ENCODE results near the gene SLC24A4.

The SLC24A4 gene

DNA sequence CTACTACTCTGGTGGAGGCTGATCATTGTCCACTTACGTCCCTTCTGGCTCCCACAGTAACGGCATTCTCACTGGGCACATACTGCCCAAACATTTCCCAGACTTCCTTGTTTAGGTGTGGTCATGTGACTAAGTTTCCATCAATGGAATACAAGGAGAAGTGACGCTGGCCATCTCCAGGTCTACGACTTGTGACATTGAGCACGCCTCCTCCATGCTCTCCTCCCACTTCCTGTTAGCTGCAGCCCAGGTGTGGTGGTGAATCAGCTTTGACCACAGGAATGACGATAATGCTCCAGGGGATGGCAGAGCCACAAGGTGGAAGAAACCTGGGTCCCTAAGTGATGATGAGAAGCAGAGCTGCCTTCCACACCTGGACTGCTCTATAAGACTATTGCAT is 6.0 kb upstream of the SLC24A4 start:
- no peak for FAIRE-seq

DNA sequence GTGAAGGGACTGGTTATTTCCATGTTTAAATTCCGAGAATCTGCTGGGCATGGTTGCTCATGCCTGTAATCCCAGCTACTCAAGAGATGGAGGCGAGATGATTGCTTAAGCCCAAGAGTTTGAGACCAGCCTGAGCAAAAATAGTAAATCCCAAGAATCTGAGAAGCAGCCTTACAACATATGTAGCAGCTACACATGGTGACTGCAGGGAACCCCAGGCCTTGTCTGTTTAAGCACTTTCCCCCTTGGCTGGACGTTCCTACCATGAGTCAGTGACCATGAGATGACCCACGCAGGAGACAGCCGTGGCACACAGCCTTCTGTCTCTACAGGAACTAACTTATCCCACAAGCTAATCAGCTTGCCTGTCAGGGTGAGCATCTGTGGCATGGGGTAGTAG is 5.5 kb upstream of the SLC24A4 start:
- no peak for FAIRE-seq

DNA sequence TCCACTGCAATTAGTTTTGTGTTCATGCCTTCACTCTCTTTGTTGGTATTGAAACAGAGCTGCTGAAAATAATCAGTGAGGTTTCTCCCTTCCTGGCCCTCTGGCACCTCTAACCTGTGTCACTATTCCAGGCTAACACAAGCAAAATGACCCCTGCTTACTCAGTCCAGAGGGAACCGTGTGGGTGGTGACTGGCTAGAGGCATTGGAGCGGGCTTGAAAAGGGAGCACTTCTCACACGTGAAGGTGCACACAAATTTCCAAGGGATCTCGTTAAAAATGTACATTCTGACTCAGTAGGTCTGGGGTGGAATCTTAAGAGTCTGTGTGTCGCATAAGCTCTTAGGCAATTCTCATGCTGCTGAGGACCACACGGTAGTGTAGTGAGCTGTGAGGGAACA is 1.3 kb upstream of the SLC24A4 start:
- FAIRE-seq = no peak

DNA sequence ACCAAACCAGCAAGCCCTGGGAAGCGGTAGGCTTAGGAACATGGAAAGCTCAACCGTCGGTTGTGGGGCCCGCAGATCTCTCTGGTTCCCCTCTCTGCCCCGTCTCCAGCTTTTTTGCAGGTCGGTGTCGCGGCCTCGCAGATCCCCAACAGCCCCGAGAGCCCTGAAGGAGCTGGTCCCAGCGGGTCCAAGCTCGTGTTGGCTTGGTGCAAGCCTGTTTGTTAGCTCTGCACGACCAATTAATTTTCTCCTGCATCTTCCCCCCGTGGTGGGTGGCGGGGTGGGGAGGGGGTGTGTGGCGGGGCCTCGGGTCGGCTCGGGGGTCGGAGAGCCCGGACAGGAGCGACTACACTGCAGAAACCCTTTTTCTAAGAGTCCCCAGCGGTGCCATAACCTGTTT is 449 bp upstream of the SLC24A4 start:
- FAIRE-seq = no peak

DNA sequence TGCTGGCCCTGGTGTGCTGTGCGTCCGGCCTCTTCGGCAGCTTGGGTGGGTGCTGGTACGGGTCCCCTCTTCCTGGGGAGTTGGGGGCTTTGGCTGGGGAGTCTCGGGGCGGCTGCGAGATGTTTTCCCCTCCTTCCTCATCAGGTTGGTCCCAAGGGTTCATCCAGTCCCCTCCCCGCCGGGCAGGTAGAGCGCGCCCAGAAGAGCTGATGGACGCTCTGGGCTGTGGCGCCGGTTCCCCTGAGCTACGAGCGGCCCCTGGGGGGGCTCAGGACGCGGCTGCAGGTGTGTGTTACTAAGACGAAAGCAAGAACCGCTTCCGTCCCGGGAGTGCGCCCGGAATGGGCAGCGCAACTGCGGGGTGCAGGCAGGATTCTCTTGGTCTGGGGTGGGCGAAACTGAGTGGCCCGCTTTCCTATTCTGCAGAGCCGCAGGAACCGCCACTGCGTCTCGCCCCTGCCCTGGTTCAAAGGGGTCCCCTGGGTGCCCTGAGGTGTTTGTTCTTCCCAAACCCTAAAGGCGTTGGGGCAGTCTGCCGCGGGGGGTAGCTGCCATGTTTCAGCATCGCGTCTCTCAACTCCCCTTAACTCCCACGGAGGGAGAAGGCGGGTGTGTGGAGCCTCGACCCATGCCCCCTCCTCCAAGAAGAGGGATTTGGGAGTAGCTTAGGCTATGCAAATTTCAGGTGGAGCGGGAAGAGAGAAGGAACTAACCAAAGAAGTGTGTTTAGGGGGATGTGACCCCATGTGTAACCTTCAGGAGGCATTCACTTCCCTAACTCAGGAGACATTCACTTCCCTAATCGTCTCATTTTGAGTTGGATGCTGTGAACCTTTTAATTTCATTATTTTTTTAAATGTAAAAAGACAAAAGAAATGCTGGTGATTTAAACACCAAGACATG is 1.2 kb downstream of the SLC24A4 start:
- FAIRE-seq = no peak

DNA sequence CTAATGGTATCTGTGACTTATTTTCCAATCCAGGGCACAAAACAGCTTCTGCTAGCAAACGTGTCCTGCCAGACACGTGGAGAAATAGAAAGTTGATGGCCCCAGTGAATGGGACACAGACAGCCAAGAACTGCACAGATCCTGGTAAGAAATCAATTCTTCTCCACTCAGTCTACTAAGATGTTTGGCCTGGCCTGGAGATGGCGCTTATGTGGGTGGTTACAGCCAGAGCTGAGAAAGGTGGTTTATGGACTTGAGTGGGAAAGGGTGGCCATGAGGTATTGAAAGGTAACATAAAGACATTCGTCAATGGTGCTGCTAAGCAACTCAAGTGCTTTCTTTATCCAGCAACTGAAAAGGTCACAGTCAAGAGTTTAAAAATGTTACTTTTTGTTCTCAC is 2.9 kb downstream of the SLC24A4 start:
- no peak for FAIRE-seq

DNA sequence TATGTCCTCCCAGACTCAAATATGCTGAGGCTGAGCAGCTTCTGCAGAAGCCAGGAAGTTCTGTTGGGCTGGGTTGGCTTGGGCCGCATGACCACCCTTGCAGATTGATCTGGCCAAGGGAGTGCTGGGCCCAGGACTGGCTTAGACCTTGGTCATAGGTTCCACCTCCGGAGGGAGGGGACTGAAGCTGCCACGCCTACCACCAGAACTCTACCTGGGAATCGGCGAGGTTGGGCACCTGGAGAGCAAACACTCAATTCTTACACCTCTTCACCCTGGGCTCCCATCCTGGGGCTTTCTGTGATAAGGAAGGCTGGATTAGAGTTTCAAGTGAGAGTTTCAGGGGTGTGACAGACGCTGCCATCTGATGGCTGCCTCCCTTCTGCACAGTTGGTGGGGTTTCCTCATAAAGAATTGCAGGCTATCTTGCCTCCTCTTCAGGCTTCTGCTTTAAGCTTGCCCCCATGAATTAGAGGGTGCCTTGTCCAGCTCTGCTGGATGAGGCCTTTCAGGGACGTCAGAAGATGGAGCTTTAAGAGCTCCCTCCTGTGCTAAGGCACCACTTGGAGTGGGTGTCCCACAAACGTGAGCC is 5.8 kb downstream of the SLC24A4 start:
- no peak for FAIRE-seq

DNA sequence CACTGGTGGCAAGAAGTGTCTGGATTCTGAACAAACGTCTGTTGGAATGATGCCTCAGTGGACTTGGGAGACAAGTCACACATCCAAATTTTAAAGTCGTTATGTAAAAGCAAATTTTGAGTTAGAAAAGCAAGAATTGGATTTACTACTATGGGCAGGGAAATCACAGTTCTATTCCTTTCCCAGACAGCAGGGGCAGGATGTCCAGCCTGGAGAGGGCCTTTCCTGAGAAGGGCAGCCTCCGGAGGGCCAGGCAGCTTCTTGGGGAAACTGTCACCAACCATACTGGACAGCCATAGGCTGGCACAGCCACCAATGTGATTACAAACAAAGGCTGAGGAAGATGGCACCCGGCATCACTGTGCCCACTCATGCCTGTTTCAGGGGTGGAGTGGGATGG is 11.1 kb downstream of the SLC24A4 start:
- no peak for FAIRE-seq

DNA sequence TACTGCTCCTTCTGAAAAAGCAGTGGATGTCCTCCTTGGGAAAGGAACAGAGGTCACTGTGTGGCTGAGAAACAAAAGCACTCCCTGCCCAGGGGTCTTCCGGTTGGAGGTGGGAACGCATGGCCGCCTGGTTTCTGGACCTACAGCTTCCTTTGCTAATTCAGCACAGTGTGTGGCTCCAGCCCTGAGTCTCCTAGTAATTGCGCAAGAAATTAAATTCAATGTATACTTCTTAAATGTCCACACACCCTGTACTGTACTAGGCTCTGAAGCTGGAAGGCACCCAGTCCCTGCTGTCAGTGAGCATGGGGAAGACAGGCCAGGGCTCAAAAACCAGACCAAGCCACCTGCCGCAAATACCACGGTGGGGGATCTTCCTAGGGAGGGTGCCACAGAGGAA is 13.4 kb downstream of the SLC24A4 start:
- no peak for FAIRE-seq

DNA sequence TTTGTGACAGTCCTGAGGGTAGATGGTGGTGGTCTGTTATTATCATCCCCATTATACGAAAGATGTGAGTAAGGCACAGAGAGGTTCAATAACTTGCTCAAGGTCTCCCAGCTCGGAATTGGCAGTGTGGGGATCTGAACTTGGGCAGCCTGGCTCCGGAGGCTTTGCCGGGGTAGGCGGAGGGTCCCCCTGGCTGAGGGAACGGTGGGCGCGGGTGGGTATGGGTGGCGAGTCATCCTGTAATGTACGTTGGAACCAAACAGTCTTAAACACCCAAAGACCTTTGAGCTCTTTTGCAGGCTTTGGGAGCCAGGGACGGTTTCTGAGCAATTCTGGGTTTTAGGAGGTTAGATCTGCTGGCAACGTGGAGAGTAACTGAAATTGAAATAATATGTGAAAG is 16.5 kb downstream of the SLC24A4 start:
- FAIRE-seq = no peak

DNA sequence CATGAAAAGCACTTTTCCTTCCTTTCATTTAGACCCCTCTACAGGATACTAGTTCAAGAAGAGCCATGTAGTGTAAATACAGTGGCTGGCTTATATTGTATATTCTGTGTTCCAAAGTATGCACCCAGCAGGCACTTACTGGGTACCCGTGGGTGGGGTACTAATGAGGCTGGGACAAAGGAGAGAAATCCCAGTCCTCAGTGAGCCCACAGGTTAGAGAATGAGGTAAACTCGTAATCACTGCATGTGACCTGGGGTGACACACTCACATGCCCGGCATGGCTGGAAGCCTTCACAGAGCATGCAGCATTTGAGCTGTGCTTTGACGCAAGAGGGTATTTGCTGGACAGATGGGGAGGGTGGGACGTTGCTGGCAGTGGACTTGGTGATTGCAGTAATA is 17.1 kb downstream of the SLC24A4 start:
- no peak for FAIRE-seq

DNA sequence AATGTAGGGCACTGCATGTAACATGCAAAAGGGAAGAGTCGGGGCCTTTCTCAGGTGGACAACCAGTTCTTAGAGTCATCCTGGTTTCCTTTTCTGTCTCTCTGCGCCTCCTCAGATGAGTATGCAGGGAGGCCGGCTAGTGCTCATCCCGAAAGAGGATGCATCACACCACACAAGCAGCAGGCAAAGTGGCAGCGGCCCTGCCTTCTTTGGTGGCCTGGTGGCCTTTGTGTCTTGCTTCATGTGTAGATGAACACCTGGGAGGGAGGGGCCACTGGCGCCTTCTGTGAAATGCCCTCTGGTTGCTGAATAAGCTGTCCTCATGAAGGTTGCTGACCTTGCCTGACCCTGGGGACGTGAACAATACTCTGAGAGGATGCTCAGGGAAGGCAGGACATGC is 18.0 kb downstream of the SLC24A4 start:
- FAIRE-seq = no peak

DNA sequence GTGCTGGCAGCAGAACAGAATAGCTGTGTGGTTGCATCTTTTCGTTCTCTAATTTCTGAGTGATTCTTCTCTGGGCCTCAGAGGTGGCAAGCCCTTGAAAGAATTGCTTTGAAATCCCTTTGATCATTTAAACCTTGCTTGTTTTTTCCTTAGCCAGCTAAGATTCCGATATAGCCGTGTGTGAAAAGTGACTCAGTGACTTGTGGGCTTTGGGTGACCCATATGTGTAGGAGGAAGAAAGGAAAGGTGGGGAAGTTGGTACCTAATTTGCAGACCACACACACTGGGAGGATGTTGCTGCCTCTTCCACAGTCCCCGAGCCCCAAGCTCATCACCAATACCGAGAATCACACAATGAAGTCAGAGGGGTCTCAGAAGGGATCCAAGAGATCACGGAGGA is 18.8 kb downstream of the SLC24A4 start:
- no peak for FAIRE-seq

DNA sequence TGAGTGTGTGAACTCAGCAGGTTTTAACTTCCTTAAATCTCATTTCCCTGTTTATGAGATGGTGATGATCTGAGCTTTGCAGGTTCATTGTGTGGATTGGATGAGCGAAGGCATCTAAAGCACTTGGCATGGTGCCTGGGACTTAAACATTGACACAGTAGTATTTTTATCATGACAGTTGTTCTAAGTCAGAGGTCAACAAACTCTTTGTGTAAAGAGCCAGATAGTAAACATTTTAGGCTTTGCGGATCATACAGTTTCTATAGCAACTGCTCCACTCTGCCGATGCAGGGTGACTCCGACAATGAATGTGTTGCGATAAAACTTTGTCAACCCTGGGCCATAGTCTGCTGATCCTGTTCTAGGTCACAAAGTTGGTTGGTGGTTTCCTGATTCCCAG is 25.2 kb downstream of the SLC24A4 start:
- no peak for FAIRE-seq

DNA sequence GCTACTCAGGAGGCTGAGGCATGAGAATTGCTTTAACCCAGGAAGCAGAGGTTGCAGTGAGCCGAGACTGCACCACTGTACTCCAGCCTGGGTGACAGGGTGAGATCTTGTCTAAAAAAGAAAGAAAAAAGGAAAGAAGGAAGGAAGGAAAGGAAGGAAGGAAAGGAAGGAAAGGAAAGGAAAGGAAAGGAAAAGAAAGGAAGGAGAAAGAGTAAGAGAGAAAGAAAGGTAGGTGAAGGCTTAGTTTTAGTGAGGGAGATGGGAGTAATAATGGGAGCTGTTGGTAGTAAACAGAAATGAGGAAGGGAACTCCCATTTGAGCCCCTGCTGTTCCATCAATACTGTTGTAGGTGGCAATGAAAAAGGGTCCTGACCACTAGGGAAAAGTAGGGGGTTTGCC is 28.8 kb downstream of the SLC24A4 start:
- no peak for FAIRE-seq

DNA sequence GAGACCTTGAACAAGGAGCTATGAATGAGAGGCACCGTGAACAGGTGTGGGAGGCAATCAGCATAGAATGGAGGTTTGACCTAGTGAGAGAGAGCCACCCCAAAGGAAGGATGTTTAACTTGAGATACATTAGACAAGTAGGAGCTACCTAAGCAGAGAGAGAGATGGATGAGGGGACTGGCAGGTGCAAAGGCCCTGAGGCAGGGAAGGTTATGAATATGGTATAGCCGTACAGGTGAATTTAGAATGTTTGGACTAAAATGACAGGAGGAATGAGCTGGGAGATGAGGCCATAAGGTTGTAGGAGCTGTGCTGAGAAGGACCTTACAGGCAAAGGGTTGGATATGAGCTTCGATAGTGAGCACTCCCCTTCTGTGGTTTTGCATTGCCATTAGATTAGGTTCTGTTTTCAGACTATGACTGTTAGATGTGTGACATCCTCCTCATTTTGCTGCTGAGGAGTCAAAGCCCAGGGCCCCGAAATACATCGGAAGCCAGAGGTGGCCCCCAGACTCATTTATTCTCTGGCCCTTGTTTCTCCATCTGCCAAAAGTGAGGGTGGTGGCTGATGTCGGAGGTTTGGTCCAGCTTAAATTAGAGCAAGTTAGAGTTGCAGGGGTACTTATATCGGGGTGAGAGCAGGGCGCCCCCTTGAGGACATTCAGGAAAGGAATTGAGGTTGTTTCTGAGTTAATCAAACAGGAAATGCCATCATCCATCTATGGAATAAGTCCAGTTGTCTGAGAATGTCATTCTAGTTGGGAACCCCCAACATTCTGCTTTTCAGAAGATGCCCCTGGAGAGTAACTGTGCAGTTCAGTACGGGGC is 29.4 kb downstream of the SLC24A4 start:
- no peak for FAIRE-seq

DNA sequence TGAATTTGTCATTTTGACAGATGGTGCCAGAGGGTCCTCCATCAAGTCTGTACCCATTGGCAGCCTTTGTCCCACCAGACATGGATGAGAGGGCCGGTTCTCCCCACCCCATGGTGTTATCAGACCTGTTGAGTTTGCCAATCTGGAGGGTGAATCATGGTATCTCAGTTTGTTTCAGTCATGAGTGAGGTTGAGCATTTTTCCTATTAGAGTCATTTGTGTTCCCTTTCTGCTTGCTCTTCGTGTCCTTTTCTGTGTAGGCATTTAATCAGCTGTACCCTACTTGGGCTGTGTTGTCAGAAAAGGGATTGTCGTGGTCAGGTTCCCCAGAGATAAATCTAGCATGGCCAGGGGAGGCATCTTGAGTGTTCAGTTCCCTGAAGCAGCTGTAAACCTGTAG is 30.5 kb downstream of the SLC24A4 start:
- FAIRE-seq = no peak

DNA sequence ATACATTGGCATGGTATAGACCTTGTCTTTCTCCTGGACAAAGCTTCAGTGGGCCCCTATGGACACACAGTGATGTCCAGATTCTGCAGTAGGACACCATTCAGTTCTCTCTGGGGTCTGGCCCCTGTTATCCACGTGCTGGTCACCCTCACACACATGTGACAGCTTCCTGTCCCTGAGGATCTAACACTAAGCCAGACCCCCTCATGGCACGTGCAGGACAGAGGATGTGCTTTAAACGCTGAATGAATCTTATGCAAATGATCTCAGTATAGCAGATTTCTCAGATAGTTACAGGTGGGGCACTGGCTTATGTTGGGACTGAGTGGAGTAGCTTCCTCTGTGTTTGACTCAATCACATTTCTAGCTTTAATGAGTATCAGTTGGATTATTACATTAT is 33.7 kb downstream of the SLC24A4 start:
- FAIRE-seq = no peak

DNA sequence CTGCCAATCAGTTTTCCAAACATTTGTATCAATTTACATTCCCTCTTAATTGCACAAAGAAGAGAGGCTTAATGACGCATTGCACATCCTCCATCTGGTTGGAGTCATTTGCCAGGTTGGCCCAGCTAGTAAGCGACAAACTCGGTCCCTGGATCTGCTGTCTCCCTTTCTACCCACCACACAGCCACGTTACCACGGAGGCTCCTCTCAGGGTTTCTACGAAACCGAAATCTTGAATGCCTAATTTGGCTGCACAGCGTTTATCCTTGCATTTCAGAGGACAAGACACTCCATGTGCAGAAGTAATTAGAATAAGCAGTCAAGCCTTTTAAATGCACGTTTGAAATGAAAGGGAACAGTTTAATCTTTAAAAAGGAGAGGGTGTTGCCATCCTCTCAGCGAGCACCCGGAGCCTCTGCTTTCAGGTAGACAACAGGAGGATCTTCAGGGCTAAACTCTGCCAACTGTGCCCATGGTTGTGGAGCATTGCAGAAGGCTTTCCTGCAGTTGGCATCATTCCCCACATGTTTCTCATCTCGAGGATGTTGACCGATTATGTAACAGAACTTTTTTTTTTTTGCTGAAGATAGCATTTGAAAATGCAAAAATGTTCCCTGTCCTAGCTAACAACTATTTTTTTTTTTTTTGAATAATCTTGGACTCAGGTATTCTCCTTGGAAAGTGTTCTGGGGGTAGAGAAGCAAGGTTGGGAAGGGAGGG is 37.8 kb downstream of the SLC24A4 start:
- no peak for FAIRE-seq

DNA sequence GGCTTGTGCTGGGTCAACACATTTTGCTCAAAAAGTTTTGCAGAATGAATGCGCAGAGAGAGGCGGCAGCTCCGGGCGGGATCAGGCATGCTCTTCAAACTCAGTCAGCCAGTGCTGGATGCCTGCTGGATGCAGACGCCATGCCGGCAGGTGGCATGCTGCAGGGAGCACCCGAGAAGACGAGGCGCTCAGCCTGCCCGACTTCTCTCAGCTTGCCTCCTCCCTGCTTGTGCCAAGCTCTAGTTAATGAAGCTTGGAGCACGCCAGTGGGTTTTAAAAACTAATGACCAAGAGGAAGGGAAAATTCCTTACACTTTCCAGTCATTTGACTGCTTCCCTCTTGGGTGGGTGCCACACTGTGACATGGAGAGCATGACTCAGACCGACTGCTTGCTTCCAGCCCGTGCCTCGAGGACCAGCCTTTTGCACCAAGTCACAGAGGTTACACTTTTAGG is 39.8 kb downstream of the SLC24A4 start:
- FAIRE-seq = no peak

DNA sequence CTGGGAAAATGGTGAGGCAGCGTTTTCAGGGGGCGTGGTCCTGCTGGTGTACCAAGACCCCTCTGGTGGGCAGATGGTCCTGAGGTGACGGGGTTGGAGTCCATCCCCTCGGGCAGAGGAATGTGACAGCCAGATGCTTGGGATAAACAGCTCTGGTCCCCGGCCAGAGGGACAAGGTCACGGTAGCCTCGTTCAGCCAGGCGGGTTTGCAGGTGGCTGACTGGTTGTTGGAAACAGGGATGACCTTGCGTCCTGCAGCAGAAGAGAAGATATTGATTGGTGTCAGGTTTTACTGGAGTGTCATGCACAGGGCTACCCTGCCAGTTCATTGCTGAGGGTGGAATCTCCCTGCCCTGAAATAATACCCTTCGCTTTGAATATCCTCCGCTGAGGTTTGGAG is 43.3 kb downstream of the SLC24A4 start:
- no peak for FAIRE-seq

DNA sequence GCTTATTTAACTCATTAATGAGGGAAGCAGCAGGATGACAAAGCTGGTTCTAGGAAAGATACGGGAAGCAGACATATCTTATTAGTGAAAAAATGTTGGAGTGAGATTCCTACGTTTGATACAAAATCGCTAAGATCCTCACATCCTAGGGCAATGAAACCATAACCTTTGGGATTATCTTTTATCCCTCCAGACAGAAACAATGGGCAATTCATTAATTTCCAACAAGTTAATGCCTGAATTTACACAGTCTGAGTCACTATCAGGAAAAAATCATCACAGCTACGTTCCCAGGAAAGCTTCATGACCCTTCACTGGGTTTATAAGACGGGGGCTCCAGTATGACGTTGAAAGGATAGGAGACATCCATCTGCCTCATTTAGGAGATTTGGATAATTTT is 45.0 kb downstream of the SLC24A4 start:
- FAIRE-seq = no peak

DNA sequence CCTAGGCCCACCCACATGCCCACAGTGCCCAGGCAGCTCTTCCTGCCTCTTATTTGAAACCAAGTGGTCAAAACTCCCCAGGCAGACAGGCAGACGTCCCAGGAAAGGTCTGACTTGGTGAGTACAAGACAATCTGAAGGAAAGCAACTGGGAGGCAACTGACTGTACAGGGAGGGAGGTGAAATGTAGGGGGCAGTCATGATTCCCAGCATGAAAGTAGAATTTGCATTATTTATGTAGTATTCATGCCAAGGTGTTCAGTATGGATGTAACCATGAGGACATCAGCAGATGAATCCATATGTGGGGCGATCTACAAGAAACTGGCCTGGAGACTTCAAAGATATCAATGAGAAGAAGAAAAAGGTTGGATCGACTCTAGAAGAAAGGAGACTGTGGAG is 46.1 kb downstream of the SLC24A4 start:
- FAIRE-seq = no peak
